ENCODE results near the gene SEH1L. TPM values are rescaled to one million over a fixed set of nuclear protein-coding genes. Genes with fewer than 3 reads are reported as not detected.

Gene SEH1L
- total and polyA plus RNA-seq, 10 of the 15 experiments (the other 5 are each of a cell fraction or from before 2014, with no cell fraction given), result 27.5 to 109 (median 52.8) TPM

GRCh38 chr18:12948050-12948804, 416 bp downstream of the SEH1L start:
- POLR2A ChIA-PET, result interaction anchor here (0.7 to 1.4 kb wide), 5 partner anchors 40 to 62 kb away, joined by 3 to 11 read pairs (median 4); no protein-coding TSS in a partner anchor
- peak overlapping the region; percentile 87 for H3K27ac ChIP-seq (ENCODE audit: control insufficient read depth, insufficient read depth)
- H3K27me3 ChIP-seq (replicated peaks in 1 of 2; ENCODE audit: control insufficient read depth in 2 of 2, insufficient read depth in 2 of 2, low read length in 1 of 2), result no peaks in the 10 kb centered on the region
- WGBS (ENCODE audit: insufficient coverage, insufficient replicate concordance, low lambda C conversion rate, missing lambda C conversion rate), result 3% methylated on average over 61 of the region's 81 CpGs
- H3K9ac ChIP-seq (ENCODE audit: control insufficient read depth, insufficient read depth, low read length), result peak overlapping the region; percentile 76
- in situ Hi-C loops (cut with MboI) (loop anchor here (5.0 kb wide), 1 partner anchor 571 kb away; the partner anchor contains the start of gene AFG3L2), intact Hi-C loops (cut with micrococcal nuclease; ENCODE audit: unreplicated experiment) (loop anchor here (5.0 to 10.0 kb wide), 4 partner anchors 61 to 571 kb away; partner anchors contain the start of gene AFG3L2)
- ATAC-seq (peak; percentile 85), FAIRE-seq (no peak), DNase-seq (ENCODE audit: low read depth, low spot score) (peak; percentile 78)
- no peaks in the 10 kb centered on the region; the same call in 2 of the 3 replicates for H3K9me3 ChIP-seq (replicated peaks; ENCODE audit: control insufficient read depth, insufficient read depth, low read length)
- RAD21 ChIA-PET (ENCODE audit: unreplicated experiment), result interaction anchor here (0.7 to 1.8 kb wide), 2 partner anchors 41 to 63 kb away, joined by 3 to 5 read pairs; no protein-coding TSS in a partner anchor
- peaks cover 4% of the 10 kb centered on the region; the same call in 1 of the 2 replicates for H3K4me1 ChIP-seq (ENCODE audit: control insufficient read depth, insufficient read depth, low read length)
- H3K36me3 ChIP-seq (ENCODE audit: control insufficient read depth in 2 of 2, insufficient read depth in 2 of 2, low read length in 1 of 2), result peaks cover 0 to 2% of the 10 kb centered on the region in 2 experiments; a peak in 2 of 4 replicates
- no TSS peak for BruUV-seq (replicated peaks)
- H4K20me1 ChIP-seq (ENCODE audit: control insufficient read depth, insufficient read depth), result no peaks in the 10 kb centered on the region
- peak overlapping the region; percentile 75 for H3K4me3 ChIP-seq
- peak overlapping the region; percentile 86 for H3K4me2 ChIP-seq (ENCODE audit: control insufficient read depth, insufficient read depth)
- peak overlapping the region; percentile 86 for H2AFZ ChIP-seq (ENCODE audit: control insufficient read depth, low read depth, low read length)
- peaks cover 31% of the 10 kb centered on the region for H3K79me2 ChIP-seq (ENCODE audit: control insufficient read depth, insufficient read depth, low read length)
- CTCF ChIA-PET, result no interaction called here
- SMC1A ChIA-PET (ENCODE audit: uncharacterized antibody, unreplicated experiment), result interaction anchor here (0.5 kb wide), 1 partner anchor 63 kb away, joined by 3 read pairs; no protein-coding TSS in a partner anchor
- TF ChIP-seq PAX8 (IDR thresholded peaks at IDR 0.05), result no peak
- 0 out of 2 replicates have a peak, but pooled peaks have one; percentile 14 for TF ChIP-seq EED (IDR thresholded peaks at IDR 0.05; ENCODE audit: low read depth)
- peak; percentile 73; the same call in 1 of the 2 replicates for TF ChIP-seq ZNF207 (IDR thresholded peaks at IDR 0.05; ENCODE audit: borderline replicate concordance)
- TF ChIP-seq RUNX3 (IDR thresholded peaks at IDR 0.05; ENCODE audit: low read length), result peak; percentile 34
- 0 out of 2 replicates have a peak, but pooled peaks have one; percentile 62 for TF ChIP-seq ZNF217 (IDR thresholded peaks at IDR 0.05)
- TF ChIP-seq NR2C2 (IDR thresholded peaks at IDR 0.05; ENCODE audit: borderline replicate concordance, control insufficient read depth, insufficient read length, low read depth), result no peak
- TF ChIP-seq ZBTB11 (CRISPR knock-in tag; IDR thresholded peaks at IDR 0.05), result peak; percentile 31; the same call in 1 of the 2 replicates
- 0 out of 2 replicates have a peak, but pooled peaks have one; percentile 69 for TF ChIP-seq BACH1 (IDR thresholded peaks at IDR 0.05; ENCODE audit: borderline replicate concordance)
- peak; percentile 86 for TF ChIP-seq NRF1 (conservative IDR thresholded peaks at IDR 0.05; ENCODE audit: low read depth, low read length)
- TF ChIP-seq CREM (IDR thresholded peaks at IDR 0.05; ENCODE audit: low read depth), result peak; percentile 58; the same call in 1 of the 2 replicates
- no peak for TF ChIP-seq ZNF384 (IDR thresholded peaks at IDR 0.05; ENCODE audit: borderline replicate concordance, low read depth, low read length)
- peak; percentile 16 to 24; a peak in 2 of 4 replicates for TF ChIP-seq IKZF2 (IDR thresholded peaks at IDR 0.05)
- peak; percentile 89 for TF ChIP-seq PML (IDR thresholded peaks at IDR 0.05; ENCODE audit: low read length)
- TF ChIP-seq HDAC6 (IDR thresholded peaks at IDR 0.05; ENCODE audit: unreplicated experiment), result no peak
- 0 out of 2 replicates have a peak, but pooled peaks have one; percentile 6 for TF ChIP-seq NFYB (IDR thresholded peaks at IDR 0.05; ENCODE audit: insufficient read depth, low read depth, low read length)
- 0 out of 2 replicates have a peak, but pooled peaks have one; percentile 8 for TF ChIP-seq HCFC1 (IDR thresholded peaks at IDR 0.05; ENCODE audit: low read length)
- TF ChIP-seq SIX5 (IDR thresholded peaks at IDR 0.05; ENCODE audit: low read depth, low read length, severe bottlenecking), result no peak
- peak; percentile 82 for TF ChIP-seq NR2C1 (IDR thresholded peaks at IDR 0.05)
- no peak for TF ChIP-seq JUND (IDR thresholded peaks at IDR 0.05; ENCODE audit: low read depth, low read length)
- TF ChIP-seq SMAD5 (IDR thresholded peaks at IDR 0.05; ENCODE audit: low read depth), result peak; percentile 78
- TF ChIP-seq SIN3A (IDR thresholded peaks at IDR 0.05; ENCODE audit: low read depth, low read length), result peak; percentile 63
- peak in 1 of 2 experiments; percentile 82; a peak in 2 of 3 replicates for TF ChIP-seq EGR1 (IDR thresholded peaks at IDR 0.05; ENCODE audit: borderline replicate concordance in 1 of 2, low read depth in 2 of 2, low read length in 2 of 2)
